T-helper 9 cell (primary cell): Measurements from ENCODE around the gene KDM3A.

Experiments
- DNase-seq: peaks from one replicate; pipeline ENCODE4 v3.0.0-alpha.2; 2020

Gene KDM3A

GRCh38 chr2:86433137-86433536 is 8.0 kb upstream of the KDM3A start:
- DNase-seq: no peak

- DNase-seq: no peak
These were observed 6.9 kb upstream of the KDM3A start for GRCh38 chr2:86434290-86434689.

GRCh38 chr2:86435531-86435930 is 5.6 kb upstream of the KDM3A start:
- DNase-seq: no peak

- DNase-seq: no peak
These were observed 4.8 kb upstream of the KDM3A start for GRCh38 chr2:86436328-86436727.

GRCh38 chr2:86439879-86440630 is 1.1 kb upstream of the KDM3A start:
- no peak for DNase-seq

- no peak for DNase-seq
These were observed 266 bp downstream of the KDM3A start for GRCh38 chr2:86441392-86441881.

DNA sequence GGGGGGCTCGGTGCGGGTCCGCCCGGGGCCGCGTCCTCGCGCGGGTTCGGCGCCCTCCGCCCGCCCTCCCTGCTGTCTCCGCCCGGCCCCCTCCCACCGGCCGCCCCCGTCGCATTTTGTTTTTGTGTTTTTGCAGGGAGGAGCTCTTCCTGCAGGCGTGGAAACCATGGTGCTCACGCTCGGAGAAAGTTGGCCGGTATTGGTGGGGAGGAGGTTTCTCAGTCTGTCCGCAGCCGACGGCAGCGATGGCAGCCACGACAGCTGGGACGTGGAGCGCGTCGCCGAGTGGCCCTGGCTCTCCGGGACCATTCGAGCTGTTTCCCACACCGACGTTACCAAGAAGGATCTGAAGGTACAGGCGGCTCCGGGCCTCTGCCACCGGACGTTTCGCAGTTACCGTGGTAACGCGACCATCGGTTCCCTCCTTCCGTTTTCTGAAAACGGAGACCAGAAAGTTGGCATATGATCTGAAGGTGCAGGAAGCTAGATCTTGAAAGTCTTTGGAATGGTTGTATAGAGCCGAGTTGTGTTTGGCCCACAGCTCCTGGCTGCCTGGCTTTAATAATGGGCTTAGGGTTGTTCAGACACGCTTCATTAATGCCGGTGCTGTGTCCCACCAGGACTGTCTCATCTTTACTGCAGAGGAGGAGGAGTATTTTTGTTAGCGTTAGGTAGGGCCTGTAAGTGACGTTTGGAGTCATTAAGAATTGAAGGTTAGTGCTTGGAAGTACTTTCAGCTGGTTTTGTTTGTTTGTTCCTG is 891 bp downstream of the KDM3A start:
- DNase-seq: peak; percentile 60

GRCh38 chr2:86442642-86443005 is 1.5 kb downstream of the KDM3A start:
- peak; percentile 62 for DNase-seq

DNA sequence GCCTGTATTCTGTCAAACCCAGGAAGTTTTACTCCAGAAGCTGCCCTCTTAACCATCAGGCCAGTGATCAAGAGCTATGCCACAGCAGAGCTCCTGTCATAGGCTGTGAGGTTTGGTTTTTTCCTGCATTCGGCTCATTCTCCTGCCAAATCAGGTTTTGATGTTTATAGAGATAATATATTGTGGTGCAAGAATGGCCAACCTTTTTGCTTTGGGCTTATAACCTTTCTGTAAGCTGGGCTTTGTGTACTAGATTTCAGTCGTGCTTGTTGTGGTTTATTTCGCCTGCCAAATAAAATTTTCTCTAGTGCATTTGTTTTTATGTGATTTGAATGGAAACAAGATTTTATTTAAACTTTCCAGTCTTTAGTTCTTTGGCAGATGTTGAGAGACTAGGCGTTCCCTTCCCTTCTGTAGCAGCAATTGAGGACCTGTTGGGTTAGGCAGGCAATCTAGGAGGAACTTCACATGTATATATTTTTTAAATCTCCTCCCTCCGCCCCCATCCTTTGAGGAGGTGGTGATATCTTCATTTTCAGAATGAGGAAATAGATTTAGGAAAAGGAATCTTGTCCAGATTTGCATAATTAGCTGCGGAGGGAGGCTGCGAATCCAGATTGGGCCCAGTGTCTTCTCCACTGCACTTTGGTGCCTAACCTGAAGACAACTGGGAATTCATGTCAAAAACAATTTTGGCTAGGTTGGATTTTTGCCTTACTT is 2.6 kb downstream of the KDM3A start:
- no peak for DNase-seq

GRCh38 chr2:86445436-86445835 is 4.3 kb downstream of the KDM3A start:
- DNase-seq: no peak

GRCh38 chr2:86446060-86446459 is 4.9 kb downstream of the KDM3A start:
- no peak for DNase-seq

DNA sequence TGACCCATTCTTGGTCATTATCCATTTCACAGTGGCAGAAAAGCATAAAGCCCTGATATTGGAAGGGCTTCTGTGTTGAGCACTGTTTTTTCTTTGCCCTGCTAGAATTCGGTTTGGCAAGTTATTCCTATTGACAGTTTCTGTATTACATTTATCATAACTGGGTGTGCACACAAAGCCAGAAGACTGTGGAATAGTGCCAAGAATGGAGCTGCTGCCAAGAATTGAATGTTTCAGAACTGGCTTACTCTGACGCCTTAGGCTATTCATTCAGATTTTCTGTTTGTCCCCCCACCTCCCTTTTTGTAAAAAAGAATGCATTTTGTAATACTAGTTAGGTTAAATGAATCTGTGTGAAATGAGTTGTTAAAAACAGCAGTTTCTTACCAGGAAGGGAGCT is 12.7 kb downstream of the KDM3A start:
- no peak for DNase-seq

DNA sequence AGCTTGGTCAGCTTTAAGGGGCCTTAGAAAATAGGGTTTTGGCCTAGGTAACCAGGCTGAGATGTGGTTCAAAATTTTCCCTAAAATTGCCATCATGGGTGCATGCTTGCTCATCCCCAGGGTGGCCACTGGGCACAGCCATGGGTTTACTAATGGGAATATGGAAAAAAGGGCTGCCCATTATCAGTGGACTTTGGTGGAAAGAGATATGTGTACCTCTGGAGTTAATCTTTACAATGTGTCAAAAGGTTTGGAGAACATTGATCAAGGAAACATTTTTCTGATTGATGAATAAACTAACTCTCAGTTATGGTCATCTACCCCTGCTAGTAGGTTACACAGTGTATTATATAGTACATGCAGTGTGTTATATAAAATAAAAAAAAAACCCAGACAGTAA is 13.1 kb downstream of the KDM3A start:
- no peak for DNase-seq

DNA sequence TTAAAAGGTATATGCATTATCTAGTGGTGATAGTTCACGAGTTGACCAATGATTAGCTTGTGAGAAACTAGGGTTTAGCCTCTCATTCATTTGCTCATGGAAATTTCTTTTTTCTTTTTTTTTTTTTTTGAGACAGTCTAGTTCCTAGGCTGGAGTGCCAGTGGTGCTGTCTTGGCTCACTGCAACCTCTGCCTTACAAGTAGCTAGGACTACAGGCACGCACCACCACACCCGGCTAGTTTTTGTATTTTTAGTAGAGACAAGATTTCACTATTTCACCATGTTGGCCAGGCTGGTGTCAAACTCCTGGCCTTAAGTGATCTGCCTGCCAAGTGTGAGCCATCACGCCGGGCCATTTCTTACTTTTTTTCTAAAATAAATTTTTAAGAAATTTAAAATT is 14.0 kb downstream of the KDM3A start:
- DNase-seq: no peak

GRCh38 chr2:86461042-86461743 is 20.0 kb downstream of the KDM3A start:
- DNase-seq: no peak

DNA sequence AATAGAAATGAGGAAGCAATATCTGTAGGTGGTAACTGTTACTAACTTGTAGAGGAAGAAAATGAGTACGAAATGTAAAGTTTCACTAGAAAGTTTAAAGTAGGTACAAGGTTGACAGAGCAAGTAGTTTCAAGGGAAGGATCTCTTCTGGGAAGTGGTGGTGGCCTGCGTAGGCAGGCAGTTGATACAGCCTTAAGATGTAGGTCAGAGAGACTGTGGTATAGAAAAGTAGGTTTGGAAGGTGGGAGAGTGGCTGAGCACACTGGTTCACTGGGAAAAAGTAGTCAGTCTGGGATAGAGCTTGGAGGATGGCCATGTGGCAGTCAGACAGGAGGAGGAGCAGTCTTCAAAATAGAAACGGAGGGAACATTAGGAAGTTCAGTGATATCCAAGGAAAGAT is 23.5 kb downstream of the KDM3A start:
- no peak for DNase-seq

GRCh38 chr2:86466306-86466705 is 25.1 kb downstream of the KDM3A start:
- no peak for DNase-seq

- DNase-seq: no peak
These were observed 27.2 kb downstream of the KDM3A start for GRCh38 chr2:86468162-86469033.

GRCh38 chr2:86470890-86471289 is 29.7 kb downstream of the KDM3A start:
- no peak for DNase-seq

DNA sequence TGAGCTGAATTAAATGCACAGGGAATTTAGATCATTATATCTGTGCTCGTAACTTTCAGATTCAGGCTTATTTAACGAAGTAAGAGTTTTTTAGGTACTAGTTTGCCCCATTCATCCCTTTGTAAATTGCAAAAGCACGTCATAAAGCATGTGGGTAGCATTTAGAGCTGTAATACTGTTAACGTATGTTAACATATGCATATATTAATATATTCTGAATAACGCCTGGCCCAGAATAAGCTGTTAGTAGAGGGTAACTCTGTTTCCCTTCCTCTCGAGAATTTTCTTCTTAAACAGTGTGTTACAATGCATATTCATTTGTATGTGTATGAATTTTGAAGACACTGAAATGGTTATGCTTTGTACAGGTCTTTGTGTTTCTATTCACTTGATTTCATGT is 30.5 kb downstream of the KDM3A start:
- DNase-seq: no peak

GRCh38 chr2:86476092-86476491 is 34.9 kb downstream of the KDM3A start:
- no peak for DNase-seq

DNA sequence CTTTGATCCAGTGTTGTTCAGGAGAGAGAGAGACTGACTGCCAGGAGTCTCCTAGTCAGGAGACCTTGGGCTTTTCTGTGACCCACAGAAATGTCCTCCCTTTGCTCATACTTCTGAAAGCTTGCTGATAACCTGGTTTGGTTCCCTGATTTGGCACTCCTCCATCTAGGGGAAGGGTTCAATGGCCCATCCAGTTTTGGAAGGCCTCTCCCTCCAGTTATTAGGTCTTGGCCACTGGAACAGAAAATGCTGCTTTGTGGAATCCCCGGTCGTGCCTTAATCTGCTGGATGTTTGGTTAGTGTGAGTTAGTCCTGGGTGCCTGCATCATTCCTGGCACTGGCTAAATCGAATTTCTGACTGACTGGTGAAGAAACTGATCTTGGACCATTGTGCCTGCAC is 35.7 kb downstream of the KDM3A start:
- DNase-seq: no peak
